NK-92 treated with Interleukin-12 subunit alpha and Interleukin-12 subunit beta, amount 100 ng/mL, for 24 hours (cell line): ENCODE measurements around the gene ALX4.

Source experiments
- DNase-seq: peaks from one replicate; lab custom pipeline; 2025; lab: John Stamatoyannopoulos, UW

Gene ALX4

GRCh38 chr11:44309478-44310205 lies at the start of gene ALX4:
Gene ALX4, minus strand, starts transcription at chr11:44310139. Its CDS starts 77 bp downstream, at chr11:44310062.
- no peak for DNase-seq

GRCh38 chr11:44359162-44359561 lies 49.2 kb upstream of the ALX4 start:
- no peak for DNase-seq

- DNase-seq = no peak
Measured at GRCh38 chr11:44358713-44359112, 48.8 kb upstream of the ALX4 start.

GRCh38 chr11:44357711-44358110 lies 47.8 kb upstream of the ALX4 start:
- no peak for DNase-seq

GRCh38 chr11:44356351-44356750 lies 46.4 kb upstream of the ALX4 start:
- DNase-seq = no peak

GRCh38 chr11:44351898-44352498 lies 42.1 kb upstream of the ALX4 start:
- DNase-seq = no peak

- DNase-seq = no peak
Measured at GRCh38 chr11:44351006-44351660, 41.2 kb upstream of the ALX4 start.

- DNase-seq = no peak
Measured at GRCh38 chr11:44349328-44349727, 39.4 kb upstream of the ALX4 start.

- no peak for DNase-seq
Measured at GRCh38 chr11:44348721-44349120, 38.8 kb upstream of the ALX4 start.

- no peak for DNase-seq
Measured at GRCh38 chr11:44348114-44348513, 38.2 kb upstream of the ALX4 start.

GRCh38 chr11:44347538-44347937 lies 37.6 kb upstream of the ALX4 start:
- DNase-seq = no peak

- DNase-seq = no peak
Measured at GRCh38 chr11:44346983-44347382, 37.0 kb upstream of the ALX4 start.

- DNase-seq = no peak
Measured at GRCh38 chr11:44345781-44346180, 35.8 kb upstream of the ALX4 start.

GRCh38 chr11:44344921-44345320 lies 35.0 kb upstream of the ALX4 start:
- no peak for DNase-seq

- DNase-seq = no peak
Measured at GRCh38 chr11:44344423-44344820, 34.5 kb upstream of the ALX4 start.

GRCh38 chr11:44343778-44344422 lies 34.0 kb upstream of the ALX4 start:
- no peak for DNase-seq

- DNase-seq = no peak
Measured at GRCh38 chr11:44342616-44343015, 32.7 kb upstream of the ALX4 start.

GRCh38 chr11:44340656-44341055 lies 30.7 kb upstream of the ALX4 start:
- no peak for DNase-seq

- DNase-seq = no peak
Measured at GRCh38 chr11:44339530-44339883, 29.6 kb upstream of the ALX4 start.

GRCh38 chr11:44338698-44339529 lies 29.0 kb upstream of the ALX4 start:
- no peak for DNase-seq

GRCh38 chr11:44338026-44338425 lies 28.1 kb upstream of the ALX4 start:
- DNase-seq = no peak

GRCh38 chr11:44335919-44336318 lies 26.0 kb upstream of the ALX4 start:
- DNase-seq = no peak
